WTC11 (cell line): Measurements from ENCODE around the gene XIRP2.

Experiments used
- JUN ChIP-seq: sonication (generic); formaldehyde crosslinking; IDR thresholded peaks from 2 replicates; pipeline ENCODE4 v1.8.0; 2023; ENCODE audit warnings: mild to moderate bottlenecking, missing genetic modification reagents
- NFATC4 ChIP-seq: fragments of 250-450 bp; sonication (Bioruptor Pico); IDR thresholded peaks from 2 replicates; pipeline ENCODE4 v1.9.0; 2021; ENCODE audit warnings: mild to moderate bottlenecking

GRCh38 chr2:167127135-167127534, 238.9 kb downstream of the XIRP2 start:
- TF ChIP-seq NFATC4 (CRISPR knock-in tag): no peak
- TF ChIP-seq JUN (CRISPR knock-in tag): no peak
